Smooth muscle cell (in vitro differentiated cells): Measurements from ENCODE around the gene MRPS9. TPM values are rescaled to one million over a fixed set of nuclear protein-coding genes. Genes with fewer than 3 reads are reported as not detected.

Source experiments
- DNase-seq: peaks from one replicate; lab custom pipeline; 2025; ENCODE audit not compliant: unreplicated experiment; lab: John Stamatoyannopoulos, UW
- H2AFZ ChIP-seq: fragments of 200-600 bp; sonication (generic); 2 replicates; pipeline ENCODE4 v1.6.0; 2016; ENCODE audit warnings: antibody characterized with exemption, low read depth, mild to moderate bottlenecking
- H3F3A ChIP-seq: fragments of 200-600 bp; sonication (generic); 2 replicates; pipeline ENCODE4 v1.6.0; 2017; ENCODE audit warnings: antibody characterized with exemption, low read depth
- H3K27ac ChIP-seq: fragments of 200-600 bp; sonication (generic); 2 replicates; pipeline ENCODE4 v1.5.1; 2016; ENCODE audit warnings: low read depth, mild to moderate bottlenecking
- H3K27me3 ChIP-seq: fragments of 200-600 bp; sonication (generic); 2 replicates; pipeline ENCODE4 v1.6.1; 2016; ENCODE audit warnings: low read depth, mild to moderate bottlenecking
- H3K36me3 ChIP-seq: fragments of 200-600 bp; sonication (generic); 2 replicates; pipeline ENCODE4 v1.5.1; 2016; ENCODE audit warnings: low read depth
- H3K4me1 ChIP-seq: fragments of 200-600 bp; sonication (generic); 2 replicates; pipeline ENCODE4 v1.5.1; 2016; ENCODE audit warnings: low read depth
- H3K4me2 ChIP-seq: fragments of 200-600 bp; sonication (generic); 2 replicates; pipeline ENCODE4 v1.6.0; 2016; ENCODE audit warnings: mild to moderate bottlenecking
- H3K4me3 ChIP-seq: fragments of 200-600 bp; sonication (generic); 2 replicates; pipeline ENCODE4 v1.5.1; 2016; ENCODE audit warnings: mild to moderate bottlenecking
- H3K79me2 ChIP-seq: fragments of 200-600 bp; sonication (generic); 2 replicates; pipeline ENCODE4 v1.6.0; 2016; ENCODE audit warnings: low read depth, mild to moderate bottlenecking
- H3K9ac ChIP-seq: fragments of 200-600 bp; sonication (generic); 2 replicates; pipeline ENCODE4 v1.6.0; 2016; ENCODE audit warnings: low read depth
- H3K9me3 ChIP-seq: fragments of 200-600 bp; sonication (generic); replicated peaks from 2 replicates; pipeline ENCODE4 v1.5.1; 2016; ENCODE audit warnings: low read depth
- H4K20me1 ChIP-seq: fragments of 200-600 bp; sonication (generic); 2 replicates; pipeline ENCODE4 v1.6.0; 2016; ENCODE audit warnings: low read depth
- CTCF ChIP-seq: fragments of 200-600 bp; sonication (generic); IDR thresholded peaks from 2 replicates; pipeline ENCODE4 v1.5.1; 2017; ENCODE audit warnings: borderline replicate concordance, mild to moderate bottlenecking, antibody characterized with exemption; ENCODE audit not compliant: insufficient read depth, poor library complexity, severe bottlenecking
- WGBS: methylation state at CpG from one replicate; pipeline ENCODE4 v1.1.7; 2016; ENCODE audit warnings: low lambda C conversion rate; 5-methylcytosine and 5-hydroxymethylcytosine counted together
- polyA plus RNA-seq: library from polyadenylated mRNA; unstranded; fragments of >200 nt; fragmentation: Nextera tagmentation; extraction: Ambion mirVana; gene quantifications from 2 replicates; pipeline ENCODE4 v1.2.1, GENCODE V29; 2016
- total RNA-seq: library from RNA; depleted of rRNA; stranded (reverse); fragments of >200 nt; gene quantifications from 2 replicates; pipeline ENCODE4 v1.2.3, GENCODE V29; 2014

Gene MRPS9
- total and polyA plus RNA-seq, 2 experiments from 2014 or later = 25.1 to 26.2 TPM

GRCh38 chr2:105042189-105042588 lies 4.3 kb downstream of the MRPS9 start:
- TF ChIP-seq CTCF = no peak
- WGBS = 78% methylated on average over 2 of the region's 2 CpGs
- H3K4me1 ChIP-seq = peaks cover 15% of the 10 kb centered on the region
- H3K27ac ChIP-seq = no peak overlapping the region
- H4K20me1 ChIP-seq = peaks cover 4% of the 10 kb centered on the region
- no peak overlapping the region for H2AFZ ChIP-seq
- no peak overlapping the region for H3K9ac ChIP-seq
- H3K9me3 ChIP-seq = no peaks in the 10 kb centered on the region
- H3K4me2 ChIP-seq = no peak overlapping the region
- peaks cover 42% of the 10 kb centered on the region for H3K79me2 ChIP-seq
- no peaks in the 10 kb centered on the region for H3K27me3 ChIP-seq
- no peaks in the 10 kb centered on the region for H3F3A ChIP-seq
- DNase-seq = no peak
- H3K36me3 ChIP-seq = no peaks in the 10 kb centered on the region
- H3K4me3 ChIP-seq = no peak overlapping the region

DNA sequence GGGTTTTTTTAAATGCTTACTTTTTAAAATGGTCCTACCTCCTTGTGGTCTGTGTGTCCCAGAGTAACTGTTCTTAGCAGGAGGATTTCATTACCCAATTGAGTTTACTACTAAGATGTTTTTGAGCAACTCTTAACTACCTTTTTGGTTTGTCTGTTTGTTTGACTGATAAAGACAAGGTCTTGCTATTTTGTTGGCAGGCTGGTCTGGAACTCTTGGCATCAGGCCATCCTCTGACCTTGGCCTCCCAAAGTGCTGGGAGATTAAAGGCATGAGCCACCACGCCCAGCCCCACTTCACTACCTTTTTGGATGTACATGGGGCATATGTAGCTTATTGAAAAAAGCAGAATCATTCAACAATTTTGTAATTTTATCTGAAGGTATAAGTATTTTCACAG lies 14.9 kb downstream of the MRPS9 start:
- H3F3A ChIP-seq = no peaks in the 10 kb centered on the region
- no peak for DNase-seq
- no peak overlapping the region for H3K9ac ChIP-seq
- no peaks in the 10 kb centered on the region for H3K9me3 ChIP-seq
- 97% methylated on average over 1 of the region's 1 CpG for WGBS
- H3K27ac ChIP-seq = no peak overlapping the region
- no peak overlapping the region for H3K4me3 ChIP-seq
- no peak for TF ChIP-seq CTCF
- H3K4me2 ChIP-seq = no peak overlapping the region
- H2AFZ ChIP-seq = no peak overlapping the region
- H3K27me3 ChIP-seq = no peaks in the 10 kb centered on the region
- no peaks in the 10 kb centered on the region for H3K79me2 ChIP-seq
- H3K4me1 ChIP-seq = no peaks in the 10 kb centered on the region
- peaks cover 5% of the 10 kb centered on the region for H4K20me1 ChIP-seq
- H3K36me3 ChIP-seq = peaks cover 13% of the 10 kb centered on the region

DNA sequence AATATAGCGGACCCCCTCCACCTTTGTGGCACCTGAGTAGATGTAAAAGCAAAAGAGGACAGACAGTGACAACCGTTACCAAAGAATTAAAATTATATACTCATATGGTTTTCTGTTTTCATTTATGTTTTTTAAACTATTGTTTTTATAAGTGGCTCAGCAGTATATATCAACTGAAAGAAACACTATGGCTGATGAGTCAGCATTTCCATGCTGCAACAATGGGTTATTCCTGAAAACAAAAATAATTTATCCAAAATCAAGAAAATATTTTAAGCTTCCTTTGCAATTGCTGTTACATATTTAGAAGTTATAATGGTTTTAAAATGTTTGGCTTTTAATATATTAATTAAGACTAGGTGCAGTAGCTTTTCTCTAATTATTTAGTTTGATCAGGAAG lies 17.7 kb downstream of the MRPS9 start:
- H3K27ac ChIP-seq = no peak overlapping the region
- H3K9me3 ChIP-seq = no peaks in the 10 kb centered on the region
- H3K27me3 ChIP-seq = no peaks in the 10 kb centered on the region
- DNase-seq = no peak
- no peak for TF ChIP-seq CTCF
- H3K79me2 ChIP-seq = peaks cover 9% of the 10 kb centered on the region
- no peak overlapping the region for H3K9ac ChIP-seq
- H3K4me3 ChIP-seq = no peak overlapping the region
- H3K36me3 ChIP-seq = peaks cover 9% of the 10 kb centered on the region
- no peaks in the 10 kb centered on the region for H3K4me1 ChIP-seq
- peaks cover 5% of the 10 kb centered on the region for H4K20me1 ChIP-seq
- WGBS = 100% methylated on average over 2 of the region's 2 CpGs
- no peak overlapping the region for H2AFZ ChIP-seq
- H3K4me2 ChIP-seq = no peak overlapping the region
- no peaks in the 10 kb centered on the region for H3F3A ChIP-seq

- Histone ChIP-seq H3K27ac (no peak overlapping the region), H3K4me2 (no peak overlapping the region), H3K4me1 (no peaks in the 10 kb centered on the region), H3K9me3 (no peaks in the 10 kb centered on the region), H2AFZ (no peak overlapping the region), H3K79me2 (peaks cover 9% of the 10 kb centered on the region), H3K4me3 (no peak overlapping the region), H3F3A (no peaks in the 10 kb centered on the region), H3K27me3 (no peaks in the 10 kb centered on the region), H3K36me3 (peaks cover 3% of the 10 kb centered on the region), H4K20me1 (peaks cover 5% of the 10 kb centered on the region), H3K9ac (no peak overlapping the region)
- TF ChIP-seq CTCF = no peak
- 88% methylated on average over 3 of the region's 3 CpGs for WGBS
- no peak for DNase-seq
Observed at GRCh38 chr2:105056245-105056644, 18.4 kb downstream of the MRPS9 start.
